Measurements from ENCODE around the gene PIGV. TPM values are rescaled to one million over a fixed set of nuclear protein-coding genes. Genes with fewer than 3 reads are reported as not detected.

The PIGV gene
- total RNA-seq, 1 donor from 2014 or later = 9.4 TPM

DNA sequence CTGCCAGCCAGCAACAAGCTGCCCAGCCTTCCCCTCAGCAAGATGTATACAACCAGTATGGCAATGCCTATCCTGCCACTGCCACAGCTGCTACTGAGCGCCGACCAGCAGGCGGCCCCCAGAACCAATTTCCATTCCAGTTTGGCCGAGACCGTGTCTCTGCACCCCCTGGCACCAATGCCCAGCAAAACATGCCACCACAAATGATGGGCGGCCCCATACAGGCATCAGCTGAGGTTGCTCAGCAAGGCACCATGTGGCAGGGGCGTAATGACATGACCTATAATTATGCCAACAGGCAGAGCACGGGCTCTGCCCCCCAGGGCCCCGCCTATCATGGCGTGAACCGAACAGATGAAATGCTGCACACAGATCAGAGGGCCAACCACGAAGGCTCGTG is 13.3 kb upstream of the PIGV start:
- no peak for DNase-seq

GRCh38 chr1:26775666-26776065 is 12.1 kb upstream of the PIGV start:
- DNase-seq = no peak

GRCh38 chr1:26779098-26779668 is 8.6 kb upstream of the PIGV start:
- DNase-seq = no peak

DNA sequence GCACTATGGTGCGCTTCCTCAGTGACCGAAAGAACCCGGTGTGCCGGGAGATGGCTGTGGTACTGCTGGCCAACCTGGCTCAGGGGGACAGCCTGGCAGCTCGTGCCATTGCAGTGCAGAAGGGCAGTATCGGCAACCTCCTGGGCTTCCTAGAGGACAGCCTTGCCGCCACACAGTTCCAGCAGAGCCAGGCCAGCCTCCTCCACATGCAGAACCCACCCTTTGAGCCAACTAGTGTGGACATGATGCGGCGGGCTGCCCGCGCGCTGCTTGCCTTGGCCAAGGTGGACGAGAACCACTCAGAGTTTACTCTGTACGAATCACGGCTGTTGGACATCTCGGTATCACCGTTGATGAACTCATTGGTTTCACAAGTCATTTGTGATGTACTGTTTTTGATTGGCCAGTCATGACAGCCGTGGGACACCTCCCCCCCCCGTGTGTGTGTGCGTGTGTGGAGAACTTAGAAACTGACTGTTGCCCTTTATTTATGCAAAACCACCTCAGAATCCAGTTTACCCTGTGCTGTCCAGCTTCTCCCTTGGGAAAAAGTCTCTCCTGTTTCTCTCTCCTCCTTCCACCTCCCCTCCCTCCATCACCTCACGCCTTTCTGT is 7.3 kb upstream of the PIGV start:
- DNase-seq = no peak

DNA sequence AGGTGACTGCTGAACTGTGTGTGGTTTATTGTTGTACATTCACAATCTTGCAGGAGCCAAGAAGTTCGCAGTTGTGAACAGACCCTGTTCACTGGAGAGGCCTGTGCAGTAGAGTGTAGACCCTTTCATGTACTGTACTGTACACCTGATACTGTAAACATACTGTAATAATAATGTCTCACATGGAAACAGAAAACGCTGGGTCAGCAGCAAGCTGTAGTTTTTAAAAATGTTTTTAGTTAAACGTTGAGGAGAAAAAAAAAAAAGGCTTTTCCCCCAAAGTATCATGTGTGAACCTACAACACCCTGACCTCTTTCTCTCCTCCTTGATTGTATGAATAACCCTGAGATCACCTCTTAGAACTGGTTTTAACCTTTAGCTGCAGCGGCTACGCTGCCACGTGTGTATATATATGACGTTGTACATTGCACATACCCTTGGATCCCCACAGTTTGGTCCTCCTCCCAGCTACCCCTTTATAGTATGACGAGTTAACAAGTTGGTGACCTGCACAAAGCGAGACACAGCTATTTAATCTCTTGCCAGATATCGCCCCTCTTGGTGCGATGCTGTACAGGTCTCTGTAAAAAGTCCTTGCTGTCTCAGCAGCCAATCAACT is 6.4 kb upstream of the PIGV start:
- DNase-seq = no peak

DNA sequence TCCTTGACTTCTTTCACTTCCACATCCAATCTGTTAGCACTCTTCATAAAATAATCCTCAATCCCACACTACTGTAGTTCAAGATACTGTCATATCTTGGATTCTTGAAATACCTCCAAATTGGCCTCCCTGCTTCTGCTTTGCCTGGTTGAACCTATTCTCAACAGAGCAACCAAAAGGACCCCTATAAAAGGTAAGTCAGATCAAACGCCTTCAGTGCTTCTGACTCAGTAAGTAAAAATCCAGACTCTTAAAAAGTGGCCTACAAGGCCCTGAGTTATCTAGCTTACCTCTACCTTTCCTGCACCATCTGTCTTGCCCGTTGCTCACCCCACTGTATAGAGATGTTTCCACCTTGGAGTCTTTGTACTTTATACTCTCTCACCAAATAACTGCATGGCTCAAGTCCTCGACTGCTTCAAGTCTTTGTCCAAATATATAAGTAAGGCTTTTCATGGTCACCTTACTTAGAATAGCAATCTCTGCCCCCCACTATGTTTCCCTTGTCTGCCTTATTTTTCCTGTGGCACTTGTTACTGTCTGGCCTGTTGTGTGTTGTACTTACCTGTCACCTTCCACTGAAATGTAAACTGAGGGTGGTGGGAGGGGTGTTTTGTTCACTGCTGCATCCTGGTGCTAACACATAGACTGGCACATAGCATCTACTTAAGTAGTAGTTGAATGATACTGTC is 5.1 kb upstream of the PIGV start:
- no peak for DNase-seq

DNA sequence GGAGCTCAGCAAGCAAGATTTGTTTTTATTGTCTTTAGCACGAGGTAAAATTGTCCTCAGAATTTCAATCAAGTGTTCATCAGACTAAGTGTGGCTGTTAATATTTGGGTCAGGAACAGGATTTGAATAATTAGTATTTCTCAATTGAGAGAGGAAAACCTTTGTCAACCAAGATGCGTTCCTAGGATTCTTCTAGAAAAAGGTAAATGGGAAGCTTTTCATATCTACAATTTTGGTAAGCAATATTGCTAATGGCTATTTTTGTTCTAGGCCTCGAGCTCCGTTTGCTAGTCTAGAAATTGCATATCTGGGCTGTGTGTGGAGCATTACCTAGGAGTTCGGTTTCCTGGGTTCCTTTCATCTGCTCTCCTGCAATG is 4.1 kb upstream of the PIGV start:
- DNase-seq = no peak

GRCh38 chr1:26784023-26784871 is 3.5 kb upstream of the PIGV start:
- peak; percentile 69 for DNase-seq

GRCh38 chr1:26784886-26785285 is 2.9 kb upstream of the PIGV start:
- DNase-seq = no peak

DNA sequence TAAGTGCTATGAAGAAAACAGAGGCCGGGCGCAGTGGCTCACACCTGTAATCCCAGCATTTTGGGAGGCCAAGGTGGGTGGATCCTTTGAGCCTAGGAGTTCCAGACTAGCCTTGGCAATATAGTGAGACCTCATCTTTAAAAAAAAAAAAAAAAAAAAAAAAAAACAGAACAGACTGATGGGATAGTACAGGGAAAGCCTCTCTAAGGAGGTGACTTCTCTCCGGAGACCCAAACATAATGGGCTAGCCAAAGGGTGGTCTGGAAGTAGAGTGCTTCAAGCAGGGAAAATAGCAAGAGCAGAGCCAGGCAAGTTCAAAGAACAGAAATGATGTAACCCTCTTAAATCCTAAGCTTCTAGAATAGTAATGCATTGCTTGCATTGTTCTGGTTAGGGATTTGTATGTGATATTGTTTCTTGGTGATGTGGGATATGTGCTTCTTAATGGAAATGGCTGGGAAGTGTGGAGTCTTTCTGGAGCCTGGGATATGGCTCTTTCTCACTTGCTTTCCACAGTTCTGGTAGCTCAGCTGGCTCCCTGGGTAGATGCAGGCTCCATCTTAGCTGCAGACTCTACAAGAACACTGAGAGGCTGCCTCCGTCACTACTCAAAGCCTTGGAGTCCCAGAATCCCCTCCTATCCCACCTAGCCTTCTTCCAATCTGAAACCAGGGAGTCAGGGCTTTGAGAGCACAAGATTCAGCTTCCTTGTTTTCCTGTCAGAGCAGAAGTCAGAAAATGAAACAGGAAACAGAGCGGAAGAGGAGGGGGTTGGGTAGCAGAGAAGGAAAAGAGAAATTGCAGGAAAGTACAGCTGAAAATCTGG is 1.9 kb upstream of the PIGV start:
- peak; percentile 60 for DNase-seq

DNA sequence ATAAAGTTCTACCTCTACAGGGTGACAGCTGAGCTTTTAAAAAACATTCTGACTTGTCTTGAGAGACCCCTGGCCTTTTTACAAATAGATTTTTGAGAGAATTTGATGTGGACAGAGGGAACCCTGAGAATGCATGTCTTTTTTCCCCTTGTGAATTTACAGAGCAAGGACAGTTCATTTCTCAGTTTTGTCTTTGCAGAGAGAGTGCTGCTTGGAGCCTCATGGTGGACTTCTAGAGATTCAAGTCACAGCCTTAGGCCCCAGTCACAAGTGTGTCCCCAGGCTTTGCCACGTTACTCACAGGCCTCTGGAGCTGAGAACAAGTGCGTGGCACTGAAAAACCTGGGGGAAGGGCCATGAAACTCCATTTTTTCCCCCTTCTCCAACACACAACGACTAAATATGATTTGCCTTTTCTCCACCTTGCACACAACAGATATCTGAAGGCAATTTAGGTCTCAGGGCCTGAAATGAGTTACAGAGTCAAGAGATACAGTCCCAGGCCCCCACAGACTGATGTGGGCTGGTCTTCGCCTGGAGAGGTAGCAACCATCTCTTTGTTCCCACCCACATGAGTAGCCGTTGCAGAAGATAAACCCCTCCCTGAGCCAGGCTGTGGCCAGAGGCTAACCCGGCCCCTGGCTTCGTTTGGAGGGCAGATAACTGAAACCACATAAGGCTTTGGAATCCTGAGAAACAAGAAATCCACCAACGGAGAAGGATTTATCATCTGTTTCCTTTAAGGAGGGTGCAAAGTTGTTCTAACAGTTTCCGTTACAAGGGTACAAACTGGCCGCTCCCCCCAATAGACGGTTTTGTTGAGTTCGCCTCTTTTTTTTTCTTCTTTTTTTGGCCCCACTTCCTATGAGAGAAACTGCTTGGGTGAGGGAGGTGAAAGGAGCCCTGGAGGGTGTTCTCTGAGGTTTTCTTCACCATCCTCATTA is 1.0 kb upstream of the PIGV start:
- peak; percentile 73 for DNase-seq

DNA sequence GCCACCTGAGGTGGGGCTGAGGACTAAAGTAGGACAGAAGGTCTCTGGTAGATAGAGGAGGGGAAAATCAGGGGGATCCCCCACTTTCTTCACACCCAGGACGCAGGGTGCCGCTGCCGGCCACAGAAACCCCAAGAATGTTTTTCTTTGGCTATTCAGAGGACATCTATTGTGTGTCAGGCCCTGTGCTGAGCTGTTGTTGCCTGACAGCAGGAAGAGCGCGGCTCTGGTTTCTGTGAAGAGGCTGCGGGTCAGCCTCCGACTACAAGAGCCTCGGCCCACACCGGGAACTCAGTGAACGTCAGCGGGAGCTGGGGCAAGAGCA is 407 bp upstream of the PIGV start:
- no peak for DNase-seq

GRCh38 chr1:26788515-26788785 is 700 bp downstream of the PIGV start:
- peak; percentile 39 for DNase-seq

- peak; percentile 88 for DNase-seq
Observed at GRCh38 chr1:26788836-26789611, 1.3 kb downstream of the PIGV start.

DNA sequence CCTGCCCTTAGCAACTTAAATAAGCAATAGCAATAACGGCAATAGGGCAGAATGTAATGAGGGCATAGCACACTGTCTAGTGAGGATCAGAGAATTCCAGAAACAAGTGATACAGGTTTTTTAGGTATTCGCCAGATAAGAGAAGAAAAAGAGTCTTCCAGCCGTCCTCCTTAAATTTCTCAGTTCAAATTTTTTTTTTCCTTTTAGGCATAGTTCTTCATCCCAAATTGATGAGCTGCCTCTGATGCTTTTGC is 1.8 kb downstream of the PIGV start:
- no peak for DNase-seq

GRCh38 chr1:26789931-26790330 is 2.2 kb downstream of the PIGV start:
- DNase-seq = no peak

DNA sequence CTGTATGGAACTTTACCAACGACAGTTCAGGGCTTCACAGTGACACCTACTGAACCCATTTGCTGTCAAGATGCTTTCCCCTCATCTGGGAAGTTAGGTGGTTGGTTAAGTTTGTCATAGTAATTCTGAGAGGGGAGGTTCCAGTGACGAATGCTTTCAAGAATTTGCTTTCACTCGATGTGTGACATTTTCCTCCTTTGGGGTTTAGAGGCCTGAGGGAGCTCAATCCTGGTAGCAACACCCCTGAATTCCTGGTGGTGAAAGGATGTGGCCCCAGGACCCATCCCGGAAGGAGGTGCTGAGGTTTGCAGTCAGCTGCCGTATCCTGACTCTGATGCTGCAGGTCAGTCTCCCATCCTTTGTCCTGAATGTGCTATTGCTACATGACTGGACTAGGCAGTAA is 2.8 kb downstream of the PIGV start:
- no peak for DNase-seq

DNA sequence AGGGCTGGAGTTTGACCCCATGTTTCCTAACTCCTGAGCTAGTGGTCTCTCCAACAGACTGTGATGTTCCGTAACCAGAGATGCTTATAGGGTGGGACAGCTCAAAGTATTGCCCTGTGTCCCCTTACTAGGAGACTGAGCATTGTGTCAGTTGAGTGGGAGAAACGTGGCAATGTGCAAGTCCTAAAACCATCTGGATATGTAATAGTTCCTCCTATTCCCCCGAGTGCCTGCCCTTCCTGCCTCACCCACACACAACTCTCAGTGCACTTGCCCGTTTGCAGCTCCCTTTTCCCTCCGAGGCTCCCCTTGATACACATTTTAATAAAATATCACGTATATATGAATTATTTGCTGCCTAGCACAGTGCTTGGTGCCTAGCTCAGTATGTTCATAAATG is 3.4 kb downstream of the PIGV start:
- no peak for DNase-seq

GRCh38 chr1:26791626-26792025 is 3.9 kb downstream of the PIGV start:
- DNase-seq = no peak

DNA sequence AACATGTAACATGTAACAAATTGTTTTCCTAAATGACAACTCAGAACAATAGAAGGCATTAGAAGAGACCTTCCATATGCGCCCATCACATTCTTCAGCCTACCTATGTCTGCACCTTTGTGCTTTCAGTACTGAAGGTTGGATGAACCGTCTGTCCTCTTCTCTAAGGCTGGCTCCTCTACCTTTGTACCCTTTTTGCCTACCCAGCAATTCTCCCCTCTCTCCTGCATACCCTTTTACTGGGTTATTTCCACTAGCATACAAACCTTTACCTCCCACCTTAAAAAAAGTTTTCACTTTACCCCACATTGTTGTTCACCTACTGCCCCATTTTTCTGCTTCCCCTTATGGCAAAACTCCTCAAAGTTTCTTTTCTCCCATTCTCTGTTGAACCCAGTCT is 5.2 kb downstream of the PIGV start:
- no peak for DNase-seq

DNA sequence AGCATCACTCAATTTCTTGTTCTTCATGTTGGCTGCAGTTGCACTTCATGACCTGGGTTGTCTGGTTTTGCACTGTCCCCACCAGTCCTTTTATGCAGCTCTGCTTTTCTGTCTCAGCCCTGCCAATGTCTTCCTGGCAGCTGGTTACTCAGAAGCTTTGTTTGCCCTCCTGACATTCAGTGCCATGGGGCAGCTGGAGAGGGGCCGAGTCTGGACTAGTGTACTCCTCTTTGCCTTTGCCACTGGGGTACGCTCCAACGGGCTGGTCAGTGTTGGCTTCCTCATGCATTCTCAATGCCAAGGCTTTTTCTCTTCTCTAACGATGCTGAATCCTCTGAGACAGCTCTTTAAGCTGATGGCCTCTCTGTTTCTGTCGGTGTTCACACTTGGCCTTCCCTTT is 6.6 kb downstream of the PIGV start:
- DNase-seq = no peak
